VCaP (cell line): ENCODE results near the gene CDK3.

Experiments
- H3K27ac ChIP-seq: fragments of 450-650 bp; 2 replicates; pipeline ENCODE4 v1.5.1; 2017
- CTCF ChIP-seq: fragments of 450-650 bp; conservative IDR thresholded peaks from 2 replicates; pipeline ENCODE4 v1.5.1; 2017; ENCODE audit warnings: mild to moderate bottlenecking, moderate library complexity

The CDK3 gene

GRCh38 chr17:76048711-76049110 lies 48.1 kb downstream of the CDK3 start:
- no peak overlapping the region for H3K27ac ChIP-seq
- no peak for TF ChIP-seq CTCF

DNA sequence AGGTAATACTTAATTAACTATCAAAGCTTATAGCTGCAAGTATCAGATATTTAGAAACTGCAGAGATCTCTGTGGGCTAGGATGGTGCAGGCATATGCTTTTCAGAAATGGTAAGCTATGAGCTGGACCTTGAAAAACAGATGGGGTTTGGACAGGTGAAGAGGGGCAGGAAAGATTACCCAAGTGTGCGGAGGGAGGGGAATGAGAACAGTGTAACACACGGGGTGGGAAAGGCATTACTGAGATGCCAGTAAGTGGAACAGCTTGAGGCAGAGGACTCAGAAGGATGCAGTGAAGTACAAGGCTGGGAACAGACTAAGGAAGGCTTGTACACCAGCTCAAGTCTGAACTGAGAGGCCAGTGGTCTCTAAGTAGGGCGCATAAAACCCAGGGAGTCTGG lies 48.6 kb downstream of the CDK3 start:
- H3K27ac ChIP-seq, result peak overlapping the region; percentile 74
- no peak for TF ChIP-seq CTCF

- no peak for TF ChIP-seq CTCF
- H3K27ac ChIP-seq, result peak overlapping the region; percentile 74
Measured at GRCh38 chr17:76049836-76050537, 49.3 kb downstream of the CDK3 start.

- peak overlapping the region; percentile 74 for H3K27ac ChIP-seq
- no peak for TF ChIP-seq CTCF
Measured at GRCh38 chr17:76050538-76051467, 50.1 kb downstream of the CDK3 start.

- no peak for TF ChIP-seq CTCF
- H3K27ac ChIP-seq, result peak overlapping the region; percentile 74
Measured at GRCh38 chr17:76051561-76051960, 50.9 kb downstream of the CDK3 start.

DNA sequence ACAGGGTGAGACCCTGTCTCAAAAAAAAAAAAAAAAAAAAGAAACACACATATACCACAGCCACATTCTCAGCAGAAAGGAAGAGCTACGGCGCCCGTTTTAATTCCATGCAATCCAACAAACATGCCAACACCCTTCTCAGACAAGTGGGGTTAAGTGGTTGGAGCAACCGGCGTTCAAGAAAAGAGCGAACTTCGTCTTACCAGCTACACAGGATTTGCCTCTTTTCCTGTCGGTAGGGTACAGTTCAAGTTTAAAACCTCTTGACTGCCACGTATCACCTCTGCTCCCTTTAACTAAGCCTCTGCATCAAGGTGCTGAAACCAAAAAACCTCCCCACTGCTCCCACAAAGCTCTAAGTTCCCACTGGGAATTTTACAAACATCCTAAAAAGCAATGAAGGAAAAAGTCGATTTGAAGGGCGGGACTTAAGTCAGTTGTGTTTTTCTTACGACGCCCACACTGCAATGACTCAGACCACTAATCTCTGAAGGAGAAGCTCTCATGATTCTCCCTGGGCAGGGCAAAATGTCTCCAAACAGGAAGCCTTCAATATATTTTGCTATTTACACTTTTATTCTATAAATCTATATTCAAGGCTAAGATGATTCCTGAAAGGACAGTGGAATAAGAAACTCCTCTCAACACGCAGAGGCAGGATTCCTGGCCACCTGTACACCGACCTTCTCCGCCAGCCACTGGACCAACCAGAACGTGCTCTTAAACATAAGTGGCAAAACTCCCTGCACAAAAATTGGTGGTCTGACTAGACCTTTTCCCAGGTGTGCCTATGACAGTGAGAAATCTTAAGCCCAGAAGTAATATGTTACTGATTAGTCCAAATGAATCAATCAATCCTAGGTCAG lies 52.8 kb downstream of the CDK3 start:
- H3K27ac ChIP-seq, result peak overlapping the region; percentile 74; the same call in 1 of the 2 replicates
- TF ChIP-seq CTCF, result no peak

GRCh38 chr17:76054112-76054476 lies 53.4 kb downstream of the CDK3 start:
- H3K27ac ChIP-seq, result no peak overlapping the region

More at GRCh38 chr17:76054112-76054476, 53.4 kb downstream of the CDK3 start:
- no peak for TF ChIP-seq CTCF
